ENCODE measurements around the gene LRRC8D. TPM values are rescaled to one million over a fixed set of nuclear protein-coding genes. Genes with fewer than 3 reads are reported as not detected.

The LRRC8D gene
- total and polyA plus RNA-seq, 2 of the 4 experiments (the other 2 are of a cell fraction): 34.1 to 35.3 TPM

DNA sequence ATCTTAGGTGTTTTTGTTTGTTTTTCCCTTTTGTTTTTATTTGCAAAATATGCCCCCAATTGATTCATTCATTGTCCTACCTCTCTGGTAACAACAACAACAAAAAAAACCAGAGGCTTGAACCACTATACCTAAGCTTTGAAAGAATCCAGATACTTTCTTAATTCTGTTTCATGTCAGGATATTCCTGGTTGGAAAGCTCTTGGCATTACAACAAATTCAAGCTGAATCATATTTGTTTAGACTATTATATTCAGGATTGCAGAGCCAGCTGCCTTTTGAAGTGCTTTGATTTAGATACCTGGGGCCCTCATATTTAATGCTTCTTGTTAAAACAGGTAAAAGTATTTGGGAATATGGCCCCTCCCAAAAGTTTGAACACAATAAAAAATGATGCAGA, 151.2 kb downstream of the LRRC8D start:
- intact Hi-C loops (cut with micrococcal nuclease): no loop called here
- H3K36me3 ChIP-seq (ENCODE audit: control insufficient read depth, insufficient read depth, low read length): no peaks in the 10 kb centered on the region
- POLR2A ChIA-PET (ENCODE audit: unreplicated experiment): no interaction called here

More for the DNA sequence above, 151.2 kb downstream of the LRRC8D start:
- DNase-seq (no peak), ATAC-seq (ENCODE audit: low read depth) (no peak)
- Histone ChIP-seq H4K8ac (ENCODE audit: low read depth in 2 of 2, low read length in 2 of 2) (peak overlapping the region in 1 of 2 experiments; percentile 17; a peak in 1 of 4 replicates), H3K79me1 (ENCODE audit: low read depth in 1 of 2, low read length in 2 of 2) (no peaks in the 10 kb centered on the region), H2BK20ac (ENCODE audit: low read depth, low read length) (no peak overlapping the region), H2AFZ (replicated peaks; ENCODE audit: low read length, poor library complexity) (no peak overlapping the region), H3K4me1 (ENCODE audit: control insufficient read depth, insufficient read depth, low read length) (peaks cover 13% of the 10 kb centered on the region), H2BK5ac (ENCODE audit: low read depth, low read length, poor library complexity, severe bottlenecking) (peak overlapping the region; percentile 72), H3K23ac (ENCODE audit: low read depth, low read length) (no peak overlapping the region), H2BK15ac (ENCODE audit: low read depth, low read length) (peak overlapping the region; percentile 20; the same call in 1 of the 3 replicates), H2AK9ac (replicated peaks; ENCODE audit: low read depth, low read length, poor library complexity) (no peak overlapping the region), H3K4me2 (ENCODE audit: low read depth, low read length) (no peak overlapping the region), H3K27me3 (ENCODE audit: control insufficient read depth, insufficient read depth, low read length) (no peaks in the 10 kb centered on the region), H3K27ac (ENCODE audit: insufficient read depth, low read length) (no peak overlapping the region), H3K4me3 (ENCODE audit: insufficient read depth, low read depth, low read length) (no peak overlapping the region), H4K20me1 (ENCODE audit: insufficient read depth, low read length) (no peaks in the 10 kb centered on the region), H3K9me1 (ENCODE audit: insufficient read depth, low read length) (peaks cover 10% of the 10 kb centered on the region), H3K56ac (ENCODE audit: extremely low read depth, insufficient read depth, low read length) (no peak overlapping the region), H4K5ac (ENCODE audit: low read depth, low read length) (no peak overlapping the region), H3K9me3 (ENCODE audit: control insufficient read depth, insufficient read depth, low read length) (no peaks in the 10 kb centered on the region), H3K14ac (replicated peaks; ENCODE audit: low read depth, low read length) (no peak overlapping the region), H3K9ac (ENCODE audit: low read depth, low read length) (no peak overlapping the region), H2BK120ac (ENCODE audit: low read depth, low read length) (peak overlapping the region; percentile 5; the same call in 1 of the 2 replicates), H3K18ac (ENCODE audit: low read depth, low read length) (no peak overlapping the region; the same call in 1 of the 2 replicates), H4K91ac (ENCODE audit: insufficient read depth, low read depth, low read length) (peak overlapping the region; percentile 39; the same call in 1 of the 2 replicates), H3K4ac (ENCODE audit: low read depth, low read length) (no peak overlapping the region), H2AK5ac (ENCODE audit: low read depth, low read length) (no peak overlapping the region)
- BruUV-seq (replicated peaks): no TSS peak
- dilution Hi-C loops (cut with HindIII; ENCODE audit: low sequenced_read_pairs, unreplicated experiment): no loop called here
- no peak for TF ChIP-seq MXI1 (IDR thresholded peaks at IDR 0.05; ENCODE audit: borderline replicate concordance, low read depth, low read length)
- TF ChIP-seq SMC3 (IDR thresholded peaks at IDR 0.05; ENCODE audit: low read depth, low read length): no peak
- TF ChIP-seq MAZ (IDR thresholded peaks at IDR 0.05; ENCODE audit: borderline replicate concordance, low read depth, low read length): no peak
- TF ChIP-seq, protein P1, sequence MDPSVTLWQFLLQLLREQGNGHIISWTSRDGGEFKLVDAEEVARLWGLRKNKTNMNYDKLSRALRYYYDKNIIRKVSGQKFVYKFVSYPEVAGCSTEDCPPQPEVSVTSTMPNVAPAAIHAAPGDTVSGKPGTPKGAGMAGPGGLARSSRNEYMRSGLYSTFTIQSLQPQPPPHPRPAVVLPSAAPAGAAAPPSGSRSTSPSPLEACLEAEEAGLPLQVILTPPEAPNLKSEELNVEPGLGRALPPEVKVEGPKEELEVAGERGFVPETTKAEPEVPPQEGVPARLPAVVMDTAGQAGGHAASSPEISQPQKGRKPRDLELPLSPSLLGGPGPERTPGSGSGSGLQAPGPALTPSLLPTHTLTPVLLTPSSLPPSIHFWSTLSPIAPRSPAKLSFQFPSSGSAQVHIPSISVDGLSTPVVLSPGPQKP (IDR thresholded peaks at IDR 0.05; ENCODE audit: borderline replicate concordance, low read depth, low read length): no peak
- TF ChIP-seq RAD21 (IDR thresholded peaks at IDR 0.05; ENCODE audit: low read length): no peak
- no peak for TF ChIP-seq RFX5 (IDR thresholded peaks at IDR 0.05; ENCODE audit: low read depth, low read length)
- in situ Hi-C loops (cut with MboI; ENCODE audit: low sequenced_read_pairs): no loop called here
- CTCF ChIA-PET: interaction anchor here (1.3 kb wide), 1 partner anchor 128 kb away, joined by 5 read pairs; no protein-coding TSS in a partner anchor
